ENCODE results near the gene DNAH3. TPM values are rescaled to one million over a fixed set of nuclear protein-coding genes. Genes with fewer than 3 reads are reported as not detected.

Gene DNAH3
- total RNA-seq, 1 experiment from 2014 or later = 0.24 TPM

GRCh38 chr16:21145738-21146137 is 4.9 kb downstream of the DNAH3 start:
- Histone ChIP-seq H3K23ac (ENCODE audit: insufficient read length, low read depth, low read length) (no peak overlapping the region), H3K56ac (ENCODE audit: insufficient read length, low read depth, low read length) (no peak overlapping the region), H4K8ac (replicated peaks; ENCODE audit: insufficient read length, low read depth, low read length) (no peak overlapping the region), H3K4me2 (ENCODE audit: insufficient read depth, insufficient read length, low read length) (no peak overlapping the region), H3T11ph (ENCODE audit: low read length) (no peak overlapping the region), H3K9ac (ENCODE audit: extremely low read depth, insufficient read length, low read length) (no peak overlapping the region), H3K4me1 (ENCODE audit: insufficient read depth, low read length) (no peaks in the 10 kb centered on the region), H2BK12ac (ENCODE audit: insufficient read length, low read depth, low read length) (no peak overlapping the region), H3K79me2 (ENCODE audit: insufficient read depth, low read length) (no peaks in the 10 kb centered on the region), H2BK120ac (ENCODE audit: low read depth, low read length, poor library complexity, severe bottlenecking) (no peak overlapping the region), H3K79me1 (ENCODE audit: insufficient read depth, low read depth, low read length, poor library complexity, severe bottlenecking) (no peaks in the 10 kb centered on the region), H2BK5ac (ENCODE audit: insufficient read length, low read length) (no peak overlapping the region), H4K20me1 (ENCODE audit: control insufficient read depth, insufficient read depth, insufficient read length) (no peaks in the 10 kb centered on the region), H3K9me3 (ENCODE audit: control insufficient read depth, low read depth, low read length) (no peaks in the 10 kb centered on the region), H3K4ac (ENCODE audit: low read depth, low read length) (no peak overlapping the region), H3K18ac (ENCODE audit: insufficient read length, low read depth, low read length) (no peak overlapping the region), H2BK20ac (ENCODE audit: low read depth, low read length, poor library complexity, severe bottlenecking) (no peak overlapping the region), H3K27me3 (ENCODE audit: insufficient read depth, low read length) (no peaks in the 10 kb centered on the region), H4K91ac (ENCODE audit: insufficient read length, low read depth, low read length) (no peak overlapping the region), H3K23me2 (ENCODE audit: insufficient read length, low read depth, low read length, poor library complexity, severe bottlenecking) (no peaks in the 10 kb centered on the region), H2BK15ac (ENCODE audit: low read depth, low read length) (no peak overlapping the region), H3K14ac (ENCODE audit: insufficient read depth, low read length) (no peak overlapping the region), H2AFZ (ENCODE audit: low read length) (no peak overlapping the region), H2AK5ac (ENCODE audit: insufficient read length, low read length) (no peak overlapping the region), H4K5ac (ENCODE audit: insufficient read length, low read depth, low read length) (no peak overlapping the region), H3K27ac (ENCODE audit: insufficient read length, low read depth, low read length) (no peak overlapping the region)
- peaks cover 9 to 10% of the 10 kb centered on the region in 2 experiments; a peak in 3 of 5 replicates for H3K9me3 Mint-ChIP-seq
- no peaks in the 10 kb centered on the region for H3K4me1 Mint-ChIP-seq
- DNase-seq = no peak
- no peak overlapping the region for H3K4me3 Mint-ChIP-seq
- WGBS (ENCODE audit: extremely low coverage, insufficient read length, low lambda C conversion rate) = no CpG with 5 or more reads among the region's 5 CpGs
- peaks cover 0 to 9% (median 2%) of the 10 kb centered on the region in 3 experiments; a peak in 4 of 7 replicates for H3K36me3 Mint-ChIP-seq (ENCODE audit: insufficient read depth in 1 of 3, low read depth in 3 of 3)
- H3K27me3 Mint-ChIP-seq (ENCODE audit: low read depth) = peaks cover 2% of the 10 kb centered on the region; the same call in 1 of the 2 replicates
- no peak for TF ChIP-seq CTCF (conservative IDR thresholded peaks at IDR 0.05)
- no peak overlapping the region for H3K27ac Mint-ChIP-seq

Measured in H9 (cell line).